ENCODE results near the gene FBXL19.

Gene FBXL19

GRCh38 chr16:30921748-30922419, 1.5 kb upstream of the FBXL19 start:
- Mint-ChIP-seq H3K4me3 (peak overlapping the region; percentile 92 to 95), H3K36me3 (ENCODE audit: insufficient read depth) (peaks cover 18% of the 10 kb centered on the region), H3K4me1 (ENCODE audit: low read depth in 2 of 2) (peaks cover 22 to 26% of the 10 kb centered on the region in 2 donors), H3K9me3 (no peaks in the 10 kb centered on the region), H3K27ac (peak overlapping the region; percentile 96 to 99), H3K27me3 (no peaks in the 10 kb centered on the region)
- peak; percentile 87 to 90 (median 89) for DNase-seq
- ATAC-seq (replicated peaks) = peak; percentile 7

- peak overlapping the region; percentile 92 to 95 for H3K4me3 Mint-ChIP-seq
- no peaks in the 10 kb centered on the region for H3K27me3 Mint-ChIP-seq
- peaks cover 22 to 26% of the 10 kb centered on the region in 2 donors for H3K4me1 Mint-ChIP-seq (ENCODE audit: low read depth in 2 of 2)
- H3K36me3 Mint-ChIP-seq (ENCODE audit: insufficient read depth) = peaks cover 18% of the 10 kb centered on the region
- H3K27ac Mint-ChIP-seq = peak overlapping the region; percentile 96 to 99
- no peaks in the 10 kb centered on the region for H3K9me3 Mint-ChIP-seq
- ATAC-seq (replicated peaks) (peak; percentile 75), DNase-seq (peak; percentile 99)
These were observed 882 bp upstream of the FBXL19 start for GRCh38 chr16:30922420-30922959.

- DNase-seq (peak; percentile 90 to 91 (median 91)), ATAC-seq (replicated peaks) (peak; percentile 70)
- no peaks in the 10 kb centered on the region for H3K9me3 Mint-ChIP-seq
- H3K4me3 Mint-ChIP-seq = peak overlapping the region; percentile 92 to 95
- peak overlapping the region; percentile 96 to 99 for H3K27ac Mint-ChIP-seq
- H3K36me3 Mint-ChIP-seq (ENCODE audit: insufficient read depth) = peaks cover 18% of the 10 kb centered on the region
- no peaks in the 10 kb centered on the region for H3K27me3 Mint-ChIP-seq
- peaks cover 22 to 26% of the 10 kb centered on the region in 2 donors for H3K4me1 Mint-ChIP-seq (ENCODE audit: low read depth in 2 of 2)
These were observed 324 bp upstream of the FBXL19 start for GRCh38 chr16:30922960-30923535.

GRCh38 chr16:30924076-30924912, 922 bp downstream of the FBXL19 start:
- H3K4me1 Mint-ChIP-seq (ENCODE audit: low read depth in 2 of 2) = peaks cover 22 to 26% of the 10 kb centered on the region in 2 donors
- no peak for ATAC-seq (replicated peaks)
- no peak overlapping the region for H3K27ac Mint-ChIP-seq
- H3K9me3 Mint-ChIP-seq = no peaks in the 10 kb centered on the region
- H3K27me3 Mint-ChIP-seq = no peaks in the 10 kb centered on the region
- peaks cover 18% of the 10 kb centered on the region for H3K36me3 Mint-ChIP-seq (ENCODE audit: insufficient read depth)
- no peak for DNase-seq
- H3K4me3 Mint-ChIP-seq = peak overlapping the region; percentile 76 to 77

- Mint-ChIP-seq H3K27me3 (no peaks in the 10 kb centered on the region), H3K4me3 (peak overlapping the region; percentile 76 to 77), H3K9me3 (no peaks in the 10 kb centered on the region), H3K4me1 (ENCODE audit: low read depth in 2 of 2) (peaks cover 22 to 26% of the 10 kb centered on the region in 2 donors), H3K36me3 (ENCODE audit: insufficient read depth) (peaks cover 18% of the 10 kb centered on the region), H3K27ac (peak overlapping the region in 1 of 2 donors; percentile 63)
- DNase-seq (no peak), ATAC-seq (replicated peaks) (no peak)
These were observed 1.7 kb downstream of the FBXL19 start for GRCh38 chr16:30924913-30925631.

GRCh38 chr16:30925632-30925987, 2.2 kb downstream of the FBXL19 start:
- Mint-ChIP-seq H3K4me3 (no peak overlapping the region), H3K27me3 (no peaks in the 10 kb centered on the region), H3K4me1 (ENCODE audit: low read depth in 2 of 2) (peaks cover 22 to 26% of the 10 kb centered on the region in 2 donors), H3K27ac (no peak overlapping the region), H3K36me3 (ENCODE audit: insufficient read depth) (peaks cover 20% of the 10 kb centered on the region), H3K9me3 (no peaks in the 10 kb centered on the region)
- ATAC-seq (replicated peaks) (no peak), DNase-seq (no peak)

GRCh38 chr16:30925995-30926811, 2.8 kb downstream of the FBXL19 start:
- Mint-ChIP-seq H3K9me3 (no peaks in the 10 kb centered on the region), H3K27ac (peak overlapping the region in 1 of 2 donors; percentile 46), H3K4me1 (ENCODE audit: low read depth in 2 of 2) (peaks cover 22 to 23% of the 10 kb centered on the region in 2 donors), H3K36me3 (ENCODE audit: insufficient read depth) (peaks cover 22% of the 10 kb centered on the region), H3K27me3 (no peaks in the 10 kb centered on the region), H3K4me3 (peak overlapping the region; percentile 28 to 46)
- DNase-seq (no peak), ATAC-seq (replicated peaks) (no peak)

GRCh38 chr16:30926937-30927788, 3.8 kb downstream of the FBXL19 start:
- ATAC-seq (replicated peaks) (no peak), DNase-seq (no peak)
- Mint-ChIP-seq H3K27me3 (no peaks in the 10 kb centered on the region), H3K27ac (peak overlapping the region in 1 of 2 donors; percentile 46), H3K9me3 (no peaks in the 10 kb centered on the region), H3K4me1 (ENCODE audit: low read depth in 2 of 2) (peaks cover 14 to 18% of the 10 kb centered on the region in 2 donors), H3K36me3 (ENCODE audit: insufficient read depth) (peaks cover 25% of the 10 kb centered on the region), H3K4me3 (no peak overlapping the region)

DNA sequence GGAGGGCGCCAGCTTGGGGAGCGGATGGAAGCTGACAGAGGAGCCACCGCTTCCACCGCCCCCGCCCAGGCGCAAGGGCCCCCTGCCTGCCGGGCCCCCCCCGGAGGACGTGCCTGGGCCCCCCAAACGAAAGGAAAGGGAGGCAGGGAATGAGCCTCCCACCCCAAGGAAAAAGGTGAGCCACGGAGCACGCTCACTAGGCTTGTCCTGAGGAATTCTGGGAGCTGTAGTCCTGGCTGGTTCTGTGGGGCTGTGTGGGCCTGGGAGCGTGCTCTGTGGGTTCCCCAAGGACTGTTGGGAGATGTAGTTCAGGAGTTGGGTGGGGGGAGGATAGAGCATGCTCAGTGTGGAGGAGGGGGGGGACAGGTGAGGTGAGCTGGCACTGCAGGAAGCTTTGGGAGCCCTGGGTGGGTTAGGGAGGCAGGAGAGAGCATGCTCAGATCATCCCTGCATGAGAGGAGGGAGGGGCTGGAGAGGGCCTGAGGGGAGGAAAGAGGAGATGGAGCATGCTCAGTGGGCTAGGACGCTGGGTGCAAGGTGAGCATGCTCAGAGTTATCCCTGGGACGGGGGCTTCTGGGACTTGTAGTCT, 4.5 kb downstream of the FBXL19 start:
- ATAC-seq (replicated peaks) = no peak
- no peaks in the 10 kb centered on the region for H3K9me3 Mint-ChIP-seq
- H3K27me3 Mint-ChIP-seq = no peaks in the 10 kb centered on the region
- no peak overlapping the region for H3K4me3 Mint-ChIP-seq
- peaks cover 14 to 18% of the 10 kb centered on the region in 2 donors for H3K4me1 Mint-ChIP-seq (ENCODE audit: low read depth in 2 of 2)
- H3K27ac Mint-ChIP-seq = no peak overlapping the region
- peaks cover 25% of the 10 kb centered on the region for H3K36me3 Mint-ChIP-seq (ENCODE audit: insufficient read depth)
- no peak for DNase-seq

DNA sequence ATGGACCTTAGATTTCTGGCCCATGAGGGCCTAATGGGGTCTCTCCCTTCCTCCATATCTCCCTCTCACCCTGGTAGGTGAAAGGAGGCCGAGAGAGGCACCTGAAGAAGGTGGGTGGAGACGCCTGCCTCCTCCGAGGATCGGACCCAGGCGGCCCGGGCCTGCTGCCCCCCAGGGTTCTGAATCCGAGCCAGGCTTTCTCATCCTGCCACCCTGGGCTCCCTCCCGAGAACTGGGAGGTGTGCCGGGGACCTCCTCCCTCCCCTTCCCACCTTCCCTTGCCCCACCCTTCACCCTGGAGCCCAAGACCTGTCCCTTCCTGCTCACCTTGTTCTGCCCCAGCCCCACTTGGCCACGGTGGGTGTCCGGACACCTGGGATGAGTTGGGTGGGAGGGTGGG, 5.0 kb downstream of the FBXL19 start:
- Mint-ChIP-seq H3K27me3 (no peaks in the 10 kb centered on the region), H3K4me1 (ENCODE audit: low read depth in 2 of 2) (peaks cover 14 to 18% of the 10 kb centered on the region in 2 donors), H3K36me3 (ENCODE audit: insufficient read depth) (peaks cover 25% of the 10 kb centered on the region), H3K9me3 (no peaks in the 10 kb centered on the region), H3K4me3 (no peak overlapping the region), H3K27ac (no peak overlapping the region)
- DNase-seq (no peak), ATAC-seq (replicated peaks) (no peak)

- Mint-ChIP-seq H3K36me3 (ENCODE audit: insufficient read depth) (peaks cover 25% of the 10 kb centered on the region), H3K9me3 (no peaks in the 10 kb centered on the region), H3K27ac (no peak overlapping the region), H3K27me3 (no peaks in the 10 kb centered on the region), H3K4me1 (ENCODE audit: low read depth in 2 of 2) (peaks cover 14 to 18% of the 10 kb centered on the region in 2 donors), H3K4me3 (no peak overlapping the region)
- ATAC-seq (replicated peaks) = no peak
- DNase-seq = no peak
These were observed 5.8 kb downstream of the FBXL19 start for GRCh38 chr16:30929167-30929566.
